ENCODE measurements around the gene CSF3.

- TF ChIP-seq, protein P1, sequence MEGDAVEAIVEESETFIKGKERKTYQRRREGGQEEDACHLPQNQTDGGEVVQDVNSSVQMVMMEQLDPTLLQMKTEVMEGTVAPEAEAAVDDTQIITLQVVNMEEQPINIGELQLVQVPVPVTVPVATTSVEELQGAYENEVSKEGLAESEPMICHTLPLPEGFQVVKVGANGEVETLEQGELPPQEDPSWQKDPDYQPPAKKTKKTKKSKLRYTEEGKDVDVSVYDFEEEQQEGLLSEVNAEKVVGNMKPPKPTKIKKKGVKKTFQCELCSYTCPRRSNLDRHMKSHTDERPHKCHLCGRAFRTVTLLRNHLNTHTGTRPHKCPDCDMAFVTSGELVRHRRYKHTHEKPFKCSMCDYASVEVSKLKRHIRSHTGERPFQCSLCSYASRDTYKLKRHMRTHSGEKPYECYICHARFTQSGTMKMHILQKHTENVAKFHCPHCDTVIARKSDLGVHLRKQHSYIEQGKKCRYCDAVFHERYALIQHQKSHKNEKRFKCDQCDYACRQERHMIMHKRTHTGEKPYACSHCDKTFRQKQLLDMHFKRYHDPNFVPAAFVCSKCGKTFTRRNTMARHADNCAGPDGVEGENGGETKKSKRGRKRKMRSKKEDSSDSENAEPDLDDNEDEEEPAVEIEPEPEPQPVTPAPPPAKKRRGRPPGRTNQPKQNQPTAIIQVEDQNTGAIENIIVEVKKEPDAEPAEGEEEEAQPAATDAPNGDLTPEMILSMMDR (IDR thresholded peaks at IDR 0.05): peak; percentile 87 to 96 (median 88)
- TF ChIP-seq POLR2A (IDR thresholded peaks at IDR 0.05): no peak
These were observed 11.8 kb downstream of the CSF3 start for GRCh38 chr17:40026816-40027613.

Data from testis (tissue), 2 donors.